ENCODE measurements around the gene NCF2. TPM values are rescaled to one million over a fixed set of nuclear protein-coding genes. Genes with fewer than 3 reads are reported as not detected.

NCF2 gene
- total and polyA plus RNA-seq, 4 donors = 1.2 to 15.1 (median 7.5) TPM

- TF ChIP-seq, protein P1, sequence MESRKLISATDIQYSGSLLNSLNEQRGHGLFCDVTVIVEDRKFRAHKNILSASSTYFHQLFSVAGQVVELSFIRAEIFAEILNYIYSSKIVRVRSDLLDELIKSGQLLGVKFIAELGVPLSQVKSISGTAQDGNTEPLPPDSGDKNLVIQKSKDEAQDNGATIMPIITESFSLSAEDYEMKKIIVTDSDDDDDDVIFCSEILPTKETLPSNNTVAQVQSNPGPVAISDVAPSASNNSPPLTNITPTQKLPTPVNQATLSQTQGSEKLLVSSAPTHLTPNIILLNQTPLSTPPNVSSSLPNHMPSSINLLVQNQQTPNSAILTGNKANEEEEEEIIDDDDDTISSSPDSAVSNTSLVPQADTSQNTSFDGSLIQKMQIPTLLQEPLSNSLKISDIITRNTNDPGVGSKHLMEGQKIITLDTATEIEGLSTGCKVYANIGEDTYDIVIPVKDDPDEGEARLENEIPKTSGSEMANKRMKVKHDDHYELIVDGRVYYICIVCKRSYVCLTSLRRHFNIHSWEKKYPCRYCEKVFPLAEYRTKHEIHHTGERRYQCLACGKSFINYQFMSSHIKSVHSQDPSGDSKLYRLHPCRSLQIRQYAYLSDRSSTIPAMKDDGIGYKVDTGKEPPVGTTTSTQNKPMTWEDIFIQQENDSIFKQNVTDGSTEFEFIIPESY (IDR thresholded peaks at IDR 0.05) = no peak
- TF ChIP-seq GABPA (IDR thresholded peaks at IDR 0.05 in 1 of 2, conservative IDR thresholded peaks at IDR 0.05 in 1 of 2) (no peak), YY1 (IDR thresholded peaks at IDR 0.05) (no peak), ATF3 (IDR thresholded peaks at IDR 0.05) (no peak), JUND (IDR thresholded peaks at IDR 0.05) (no peak)
- TF ChIP-seq, protein P2, sequence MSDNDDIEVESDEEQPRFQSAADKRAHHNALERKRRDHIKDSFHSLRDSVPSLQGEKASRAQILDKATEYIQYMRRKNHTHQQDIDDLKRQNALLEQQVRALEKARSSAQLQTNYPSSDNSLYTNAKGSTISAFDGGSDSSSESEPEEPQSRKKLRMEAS (IDR thresholded peaks at IDR 0.05) = no peak
Measured at GRCh38 chr1:183588827-183589226, 1.4 kb downstream of the NCF2 start (continued).

DNA sequence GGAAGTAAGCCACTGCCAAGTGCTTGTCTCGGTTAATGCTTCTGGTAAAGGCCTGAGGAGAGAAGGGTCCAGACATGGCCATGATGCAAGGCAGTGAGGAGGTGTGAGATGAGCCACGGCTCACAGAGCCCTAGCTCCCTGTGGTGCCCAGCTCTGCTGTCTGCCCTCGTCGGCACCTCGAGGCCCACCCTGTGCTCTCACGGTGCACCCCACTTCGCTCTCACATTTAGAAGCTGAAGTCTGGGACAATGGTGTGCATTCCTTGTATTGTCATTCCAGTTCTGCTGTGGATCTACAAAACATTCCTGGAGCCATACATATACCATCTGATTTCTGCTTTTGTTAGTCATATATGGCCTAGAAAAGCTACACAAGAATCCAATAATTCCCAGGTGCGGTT, 3.3 kb downstream of the NCF2 start:
- H3K4me3 ChIP-seq (ENCODE audit: low read depth in 1 of 3, low read length in 3 of 3) = no peak overlapping the region
- H3K9ac ChIP-seq (ENCODE audit: low read depth in 1 of 2, low read length in 2 of 2) = no peak overlapping the region
- H3K27me3 ChIP-seq (ENCODE audit: control insufficient read depth in 4 of 4, insufficient read depth in 4 of 4, low read length in 3 of 4) = no peaks in the 10 kb centered on the region
- no peaks in the 10 kb centered on the region for H3K4me1 ChIP-seq (ENCODE audit: control insufficient read depth in 4 of 4, insufficient read depth in 4 of 4, low read length in 3 of 4)
- 95% methylated on average over 8 of the region's 8 CpGs for WGBS
- H3K36me3 ChIP-seq (ENCODE audit: control insufficient read depth in 4 of 4, insufficient read depth in 3 of 4, low read depth in 1 of 4, low read length in 3 of 4) = no peaks in the 10 kb centered on the region
- no peak overlapping the region for H3K27ac ChIP-seq (ENCODE audit: low read depth in 1 of 2, low read length in 2 of 2)
- H3K9me3 ChIP-seq (ENCODE audit: control insufficient read depth in 4 of 4, low read length in 3 of 4) = no peaks in the 10 kb centered on the region
- DNase-seq (ENCODE audit: low spot score) = no peak
- TF ChIP-seq JUND (IDR thresholded peaks at IDR 0.05) = no peak
- no peak for TF ChIP-seq SP1 (IDR thresholded peaks at IDR 0.05)
- no peak for TF ChIP-seq HNF4G (IDR thresholded peaks at IDR 0.05)
- TF ChIP-seq FOXA2 (IDR thresholded peaks at IDR 0.05) = no peak
- TF ChIP-seq GABPA (IDR thresholded peaks at IDR 0.05 in 1 of 2, conservative IDR thresholded peaks at IDR 0.05 in 1 of 2) = no peak
- TF ChIP-seq ATF3 (IDR thresholded peaks at IDR 0.05) = no peak
- no peak for TF ChIP-seq RAD21 (IDR thresholded peaks at IDR 0.05)
- no peak for TF ChIP-seq HNF4A (conservative IDR thresholded peaks at IDR 0.05)

GRCh38 chr1:183586455-183586854, 3.8 kb downstream of the NCF2 start:
- Histone ChIP-seq H3K4me1 (ENCODE audit: control insufficient read depth in 4 of 4, insufficient read depth in 4 of 4, low read length in 3 of 4) (no peaks in the 10 kb centered on the region), H3K4me3 (ENCODE audit: low read depth in 1 of 3, low read length in 3 of 3) (no peak overlapping the region), H3K9me3 (ENCODE audit: control insufficient read depth in 4 of 4, low read length in 3 of 4) (no peaks in the 10 kb centered on the region), H3K27ac (ENCODE audit: low read depth in 1 of 2, low read length in 2 of 2) (no peak overlapping the region), H3K27me3 (ENCODE audit: control insufficient read depth in 4 of 4, insufficient read depth in 4 of 4, low read length in 3 of 4) (no peaks in the 10 kb centered on the region), H3K9ac (ENCODE audit: low read depth in 1 of 2, low read length in 2 of 2) (no peak overlapping the region), H3K36me3 (ENCODE audit: control insufficient read depth in 4 of 4, insufficient read depth in 3 of 4, low read depth in 1 of 4, low read length in 3 of 4) (no peaks in the 10 kb centered on the region)
- DNase-seq (ENCODE audit: low spot score) = no peak
- TF ChIP-seq NR2F2 (IDR thresholded peaks at IDR 0.05) = no peak
- TF ChIP-seq ATF3 (IDR thresholded peaks at IDR 0.05) = no peak
- no peak for TF ChIP-seq YY1 (IDR thresholded peaks at IDR 0.05)
- no peak for TF ChIP-seq JUND (IDR thresholded peaks at IDR 0.05)
- TF ChIP-seq, protein P2 (IDR thresholded peaks at IDR 0.05) = no peak
- TF ChIP-seq TAF1 (conservative IDR thresholded peaks at IDR 0.05) = no peak
- no peak for TF ChIP-seq SP1 (IDR thresholded peaks at IDR 0.05)
- TF ChIP-seq EGR1 (IDR thresholded peaks at IDR 0.05; ENCODE audit: low read depth in 2 of 2) = no peak
- TF ChIP-seq HNF4A (conservative IDR thresholded peaks at IDR 0.05) = no peak
- no peak for TF ChIP-seq FOXA1 (IDR thresholded peaks at IDR 0.05)
- 95% methylated on average over 1 of the region's 1 CpG for WGBS
